NCI-H82 treated with DMSO at 0.1 percent for 48 hours (cell line): ENCODE results near the gene EML1.

Source experiments
- DNase-seq: peaks from one replicate; lab custom pipeline; 2025; ENCODE audit not compliant: unreplicated experiment; lab: John Stamatoyannopoulos, UW

Gene EML1

DNA sequence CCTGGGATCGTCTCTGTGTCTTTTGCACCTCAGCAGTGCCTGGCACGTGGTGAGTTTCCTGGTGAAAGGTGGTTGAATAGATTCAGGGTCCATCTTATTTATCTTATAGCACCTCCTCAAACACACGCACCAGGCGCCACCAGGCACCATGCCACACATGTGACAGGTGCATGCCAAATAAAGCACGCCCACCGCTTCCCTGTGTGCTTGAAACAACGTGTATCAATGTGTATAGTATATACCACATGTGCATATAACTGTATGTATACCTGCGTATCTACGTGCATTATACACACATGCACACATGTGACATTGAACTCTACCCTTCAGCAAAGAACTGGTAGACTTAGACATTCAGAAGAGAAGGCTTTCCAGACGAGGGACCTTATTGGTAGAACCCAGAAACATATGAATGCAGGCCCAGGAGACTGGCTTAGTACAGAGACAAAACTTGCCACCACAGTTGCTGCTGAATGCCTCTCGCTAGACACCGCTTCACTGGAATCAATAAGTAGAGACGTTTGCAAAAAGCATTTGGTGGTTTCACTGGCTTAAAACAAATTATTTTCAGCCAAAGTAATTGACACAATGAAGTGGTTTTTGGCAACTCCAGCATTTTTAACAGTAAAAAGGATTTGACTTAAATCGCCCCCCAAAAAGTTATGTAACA, 10.0 kb downstream of the EML1 start:
- no peak for DNase-seq

DNA sequence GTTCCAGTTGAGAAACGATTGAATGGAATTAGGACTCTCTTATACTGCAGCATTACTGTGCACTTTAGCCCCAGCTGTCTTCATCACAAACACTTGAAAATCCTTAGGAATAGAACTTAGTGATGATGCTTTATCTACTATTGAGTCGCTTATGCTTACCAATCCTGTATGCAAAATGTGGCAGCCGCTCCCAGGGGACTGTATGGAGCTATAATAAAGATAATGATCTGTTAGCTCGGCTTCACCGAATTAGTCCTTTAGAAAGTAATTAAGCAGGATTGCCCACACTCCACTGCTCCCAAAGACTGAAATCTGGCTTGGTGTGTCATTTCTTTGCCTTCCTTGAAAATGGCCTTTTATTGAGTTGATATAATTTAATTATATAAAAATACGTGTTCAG, 10.6 kb downstream of the EML1 start:
- DNase-seq, result peak; percentile 65

DNA sequence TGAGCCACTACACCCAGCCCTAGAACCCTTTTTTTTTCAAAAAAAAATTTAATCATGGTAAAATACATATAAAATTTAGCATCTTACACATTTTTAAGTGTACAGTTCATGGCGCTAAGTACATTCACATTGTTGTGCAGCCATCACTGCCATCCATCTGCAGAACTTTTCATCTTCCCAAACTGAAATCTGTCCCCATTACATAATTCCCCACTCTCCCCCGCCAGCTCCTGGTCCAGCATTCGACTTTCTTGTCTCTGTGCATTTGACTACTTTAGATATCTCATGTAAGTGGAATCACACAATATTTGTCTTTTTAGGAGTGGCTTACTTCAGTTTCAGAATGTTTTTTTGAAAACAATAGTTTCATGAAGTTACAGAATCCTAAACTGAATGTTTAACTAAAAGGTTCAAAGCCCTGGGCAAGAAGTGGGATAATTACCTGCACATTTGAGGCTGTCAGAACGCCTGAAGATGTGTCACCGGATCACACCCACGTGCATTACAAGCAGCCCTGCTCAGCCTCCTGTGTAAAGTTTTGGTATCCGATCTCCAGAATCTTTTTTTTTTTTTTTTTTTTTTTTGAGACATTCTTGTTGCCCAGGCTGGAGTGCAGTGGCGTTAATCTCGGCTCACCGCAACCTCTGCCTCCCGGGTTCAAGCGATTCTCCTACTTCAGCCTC, 12.7 kb downstream of the EML1 start:
- DNase-seq, result no peak

DNA sequence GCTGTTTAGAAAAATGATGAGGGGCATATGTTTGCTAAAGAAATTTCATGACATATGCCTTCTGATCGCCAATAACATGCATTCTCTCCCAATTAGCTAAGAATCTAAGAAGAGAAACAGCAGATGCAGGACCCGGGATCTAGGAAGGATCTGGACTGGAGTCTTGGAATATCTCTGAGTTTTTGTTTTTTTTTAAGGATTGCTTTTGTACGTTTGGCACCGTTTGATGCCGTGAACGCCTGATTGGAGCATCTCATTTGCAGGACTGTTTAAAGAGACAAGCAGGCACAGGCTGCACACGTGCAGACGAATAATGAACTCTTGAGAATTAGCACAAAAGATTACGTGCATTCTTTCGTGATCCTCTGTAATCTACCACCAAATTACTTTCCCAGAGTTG, 13.6 kb downstream of the EML1 start:
- DNase-seq, result no peak

DNA sequence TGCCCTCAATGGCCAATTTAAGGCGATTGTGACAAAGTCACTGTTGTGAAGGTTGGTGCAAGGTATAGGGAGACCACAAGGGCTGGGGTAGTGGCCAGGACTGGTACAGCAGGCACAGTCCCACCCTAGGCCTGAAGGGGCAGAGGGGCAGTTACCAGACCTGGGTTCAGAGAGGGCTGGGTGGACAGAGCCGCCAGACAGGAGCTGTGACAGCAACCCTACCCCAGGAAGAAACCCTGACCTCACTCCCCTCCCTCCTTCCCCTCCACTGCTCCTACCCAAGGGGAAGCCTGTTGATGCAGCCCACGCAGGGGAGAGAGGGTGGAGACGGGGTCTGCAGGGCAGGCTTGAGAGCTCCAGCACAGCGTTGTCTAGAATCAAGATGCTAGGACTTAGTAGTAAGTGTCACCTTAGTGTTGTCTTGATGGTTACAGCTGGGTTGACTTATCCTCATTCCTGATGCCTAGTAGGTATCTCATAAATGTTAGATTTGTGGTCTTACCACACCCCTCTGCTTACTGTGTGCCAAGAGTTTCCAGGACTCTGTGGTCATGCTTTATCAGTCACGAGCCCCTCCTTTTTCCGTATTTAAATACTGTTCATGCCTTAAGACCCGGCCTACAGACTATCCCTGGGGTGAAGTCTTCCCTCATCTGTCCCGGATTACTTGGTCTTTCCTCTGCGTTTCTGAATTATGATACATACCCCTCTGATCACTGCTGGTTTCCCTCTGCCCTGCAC, 14.4 kb downstream of the EML1 start:
- no peak for DNase-seq

DNA sequence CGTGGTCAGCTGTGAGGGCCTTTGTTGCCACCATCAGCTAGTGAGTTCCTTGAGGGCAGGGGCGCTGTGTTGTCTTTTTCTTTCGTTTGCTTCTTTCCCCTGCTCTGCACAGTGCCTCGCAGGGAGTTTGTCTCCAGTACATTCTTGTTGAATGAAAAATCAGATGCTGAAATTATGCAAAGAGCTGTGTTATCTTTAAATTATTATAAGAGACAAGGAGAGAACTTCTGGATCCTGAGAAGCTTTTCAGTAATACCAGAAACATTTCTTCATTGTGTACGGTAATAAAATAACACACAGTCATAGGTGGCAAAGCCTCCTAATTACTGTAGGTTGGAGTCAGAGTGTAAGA, 14.9 kb downstream of the EML1 start:
- no peak for DNase-seq

DNA sequence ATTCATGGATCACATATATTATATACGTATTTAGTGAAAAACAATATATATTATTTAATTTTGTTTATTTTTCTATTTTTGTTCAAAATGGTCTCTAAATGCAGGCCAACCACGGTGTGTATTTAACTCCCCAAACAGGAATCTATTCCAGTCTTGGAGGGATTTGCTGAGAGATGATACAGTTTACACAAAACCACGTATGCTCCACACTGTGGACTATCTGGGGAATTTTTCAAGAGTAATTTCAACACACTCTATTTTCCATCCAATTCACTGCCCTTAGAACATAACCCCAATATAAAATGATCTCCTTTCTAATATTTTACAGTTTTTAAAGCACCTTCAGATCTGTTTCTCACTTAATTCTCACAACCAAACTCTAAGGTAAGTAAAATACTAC, 15.3 kb downstream of the EML1 start:
- DNase-seq, result no peak

DNA sequence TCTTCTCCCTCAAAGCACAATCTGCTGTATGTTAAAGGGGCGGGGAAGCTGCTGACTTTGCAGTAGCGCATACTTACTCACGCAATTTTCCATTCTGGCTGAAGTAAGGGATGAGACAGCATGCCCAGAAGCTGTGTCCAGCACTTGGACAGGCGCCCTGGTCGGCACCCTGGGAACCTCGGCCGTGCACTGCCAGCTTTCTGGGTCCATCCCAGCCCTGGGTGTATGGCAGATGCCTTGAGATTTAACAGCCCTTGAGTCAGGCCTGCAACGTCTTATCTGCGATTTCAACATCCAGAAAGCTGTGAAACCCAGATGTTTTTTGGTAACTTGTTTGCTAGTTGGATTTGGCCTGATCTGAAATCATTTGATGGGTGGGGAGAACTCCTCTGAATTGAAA, 16.1 kb downstream of the EML1 start:
- no peak for DNase-seq

DNA sequence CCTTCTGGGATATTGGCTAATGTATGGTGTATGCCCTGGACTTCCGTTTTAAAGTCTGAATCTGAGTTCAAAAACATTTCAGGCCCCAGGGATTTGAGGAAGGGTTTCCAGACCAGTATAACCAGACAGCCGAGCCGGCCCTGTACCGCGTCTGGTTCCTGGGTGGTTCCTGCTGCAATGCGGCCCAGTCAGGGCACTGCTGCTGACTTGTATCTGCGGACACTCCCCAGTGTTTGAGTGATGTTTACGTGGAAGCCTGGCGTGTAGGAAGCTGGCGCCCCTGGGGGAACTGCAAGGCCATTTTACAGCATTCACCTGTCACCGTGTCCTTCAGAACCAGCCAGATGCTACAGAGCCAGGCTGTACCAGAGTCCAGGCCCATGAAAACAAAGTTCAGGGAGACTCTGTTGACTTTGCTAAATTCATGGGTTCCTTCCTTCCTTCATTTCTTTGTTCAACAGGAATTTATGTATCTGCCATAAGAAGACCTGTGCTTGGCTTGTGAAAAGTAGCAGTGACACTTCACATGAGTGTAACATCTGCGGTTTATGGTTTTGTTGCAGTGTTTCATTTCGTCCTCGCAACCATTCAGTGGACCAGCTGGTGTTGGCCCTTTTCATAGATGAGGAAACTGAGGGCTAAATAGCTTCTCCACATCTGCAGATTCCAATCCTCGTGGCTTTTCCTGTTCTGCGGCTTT, 16.8 kb downstream of the EML1 start:
- DNase-seq, result no peak

DNA sequence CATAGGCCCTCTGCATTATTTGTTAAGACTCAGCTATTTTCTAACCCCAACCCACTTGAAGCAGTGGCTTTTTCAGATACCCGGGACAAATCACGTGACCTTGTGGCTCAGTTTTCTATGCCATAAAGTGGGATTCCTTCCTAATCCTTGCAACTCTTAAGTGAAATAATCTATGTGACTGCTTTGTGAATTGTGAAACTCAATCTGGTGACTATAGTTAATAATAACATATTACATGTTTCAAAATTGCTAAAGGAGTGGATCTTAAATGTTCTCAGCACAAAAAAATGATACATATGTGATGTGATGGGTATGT, 17.3 kb downstream of the EML1 start:
- DNase-seq, result no peak

DNA sequence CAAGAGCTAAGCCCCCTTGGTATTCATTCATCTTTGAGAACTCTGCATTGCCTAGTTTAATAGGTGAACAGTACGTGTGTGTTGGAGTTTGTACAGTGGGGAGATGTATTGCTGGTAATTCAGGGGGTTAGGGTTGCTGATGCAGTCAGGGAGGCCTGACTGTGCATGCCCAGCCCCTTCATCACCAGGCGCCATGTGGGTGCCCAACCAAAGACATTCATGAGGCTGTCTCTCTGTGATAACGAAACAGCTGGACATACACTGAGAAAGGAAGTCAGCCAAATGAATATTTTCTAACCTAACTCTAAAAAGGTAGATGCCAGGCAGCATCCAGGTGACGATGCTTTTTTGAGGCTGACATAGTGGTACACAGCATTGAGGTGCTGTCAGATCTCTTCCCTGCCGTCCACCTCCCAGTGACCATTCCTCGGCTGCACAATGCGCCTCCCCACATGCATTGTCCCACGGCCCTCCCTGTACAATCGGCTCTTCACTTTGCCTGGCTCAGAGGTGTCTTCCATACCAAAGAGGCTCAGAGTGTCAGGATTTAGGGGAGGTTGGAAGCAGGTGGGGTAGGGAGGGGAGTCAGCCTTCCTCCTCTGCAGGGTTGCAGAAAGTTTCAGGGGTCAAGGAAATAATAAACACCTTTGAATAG, 19.0 kb downstream of the EML1 start:
- no peak for DNase-seq

DNA sequence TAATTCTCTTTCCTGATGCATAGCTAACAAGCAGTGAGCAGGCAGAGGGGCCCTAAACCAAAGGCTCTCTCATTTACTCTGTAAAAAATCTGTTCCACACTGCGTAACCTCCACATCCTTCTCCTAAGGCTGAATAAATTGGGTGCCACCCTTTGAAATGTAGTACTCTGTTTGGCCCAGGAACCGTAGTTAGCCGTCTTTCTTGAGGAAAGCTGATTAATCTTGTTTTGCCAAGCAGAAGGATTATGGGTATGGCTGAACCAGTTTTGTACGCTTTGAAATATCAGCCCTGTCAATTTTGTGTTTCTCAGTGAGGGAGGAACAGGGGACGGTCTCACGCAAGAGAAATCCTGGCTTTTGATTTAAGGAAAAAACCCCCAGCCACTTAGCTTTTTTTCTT, 19.7 kb downstream of the EML1 start:
- DNase-seq, result peak; percentile 38

DNA sequence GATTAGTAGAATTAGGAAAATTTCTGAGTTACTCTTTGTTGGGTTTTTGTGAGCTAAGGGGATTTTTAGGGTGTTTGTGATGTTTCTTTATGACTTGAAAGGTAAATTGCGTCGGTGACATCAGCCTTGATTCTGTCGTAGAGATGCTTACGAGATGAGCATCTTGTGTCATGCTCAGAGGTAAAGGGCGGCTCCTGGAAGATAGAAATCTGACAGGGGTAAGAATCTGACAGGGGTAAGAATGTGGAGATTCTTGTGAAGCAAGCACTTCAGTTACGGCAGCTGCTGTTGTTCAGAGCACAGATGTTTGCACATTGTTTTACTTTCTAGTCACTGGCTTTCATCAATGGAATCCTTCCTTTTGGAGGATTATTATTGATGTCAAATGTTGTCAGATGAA, 22.5 kb downstream of the EML1 start:
- DNase-seq, result no peak

DNA sequence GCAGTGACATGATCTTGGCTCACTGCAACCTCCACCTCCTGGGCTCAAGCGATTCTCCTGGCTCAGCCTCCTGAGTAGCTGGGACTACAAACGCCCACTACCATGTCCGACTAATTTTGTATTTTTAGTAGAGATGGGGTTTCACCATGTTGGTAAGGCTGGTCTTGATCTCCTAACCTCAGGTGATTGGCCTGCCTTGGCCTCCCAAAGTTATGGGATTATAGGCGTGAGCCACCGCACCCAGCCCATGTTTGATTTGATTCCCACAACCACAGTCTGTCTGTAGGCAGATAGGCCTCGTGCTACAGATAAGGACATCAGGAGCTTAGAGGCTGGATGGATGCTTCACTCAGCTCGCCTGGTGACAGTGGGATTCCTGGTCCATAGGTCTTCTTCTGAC, 23.0 kb downstream of the EML1 start:
- DNase-seq, result no peak

DNA sequence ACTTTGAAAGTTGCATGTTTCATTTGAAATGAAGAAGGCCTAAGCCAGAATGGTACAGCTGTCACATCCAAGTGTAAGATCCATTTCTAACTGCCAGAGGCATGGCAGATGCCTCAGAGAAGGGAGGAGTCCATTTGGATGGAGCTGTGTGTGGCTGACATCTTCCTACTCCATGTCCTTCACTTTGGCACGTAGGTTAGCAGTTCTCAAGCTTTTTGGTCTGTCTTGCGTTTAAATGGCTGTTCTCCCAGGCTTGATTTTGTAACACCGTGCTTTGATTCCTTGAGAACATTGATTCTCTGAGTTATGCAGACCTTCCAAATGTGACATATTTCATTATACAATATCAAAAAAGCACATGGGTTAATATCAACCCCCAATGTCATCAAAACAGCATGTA, 23.4 kb downstream of the EML1 start:
- DNase-seq, result no peak

DNA sequence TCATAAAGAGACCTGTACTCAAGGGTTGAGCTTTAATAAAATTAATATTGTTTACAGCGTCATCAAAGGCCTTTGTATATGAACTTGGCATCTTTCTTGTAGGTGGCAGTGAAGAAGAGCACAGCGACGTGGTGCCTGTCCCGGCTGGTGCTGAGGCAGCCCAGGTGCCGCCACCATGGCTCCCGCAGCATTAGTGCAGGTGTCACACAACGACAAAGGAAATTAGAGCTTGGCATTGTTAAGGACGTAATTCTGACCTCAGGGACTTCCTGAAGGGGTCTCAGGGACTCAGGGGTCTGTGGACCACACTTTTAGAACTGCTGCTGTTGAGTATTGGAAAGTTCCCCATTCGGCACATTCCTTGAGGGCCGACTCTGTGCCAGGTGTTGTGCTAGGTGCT, 24.1 kb downstream of the EML1 start:
- no peak for DNase-seq

DNA sequence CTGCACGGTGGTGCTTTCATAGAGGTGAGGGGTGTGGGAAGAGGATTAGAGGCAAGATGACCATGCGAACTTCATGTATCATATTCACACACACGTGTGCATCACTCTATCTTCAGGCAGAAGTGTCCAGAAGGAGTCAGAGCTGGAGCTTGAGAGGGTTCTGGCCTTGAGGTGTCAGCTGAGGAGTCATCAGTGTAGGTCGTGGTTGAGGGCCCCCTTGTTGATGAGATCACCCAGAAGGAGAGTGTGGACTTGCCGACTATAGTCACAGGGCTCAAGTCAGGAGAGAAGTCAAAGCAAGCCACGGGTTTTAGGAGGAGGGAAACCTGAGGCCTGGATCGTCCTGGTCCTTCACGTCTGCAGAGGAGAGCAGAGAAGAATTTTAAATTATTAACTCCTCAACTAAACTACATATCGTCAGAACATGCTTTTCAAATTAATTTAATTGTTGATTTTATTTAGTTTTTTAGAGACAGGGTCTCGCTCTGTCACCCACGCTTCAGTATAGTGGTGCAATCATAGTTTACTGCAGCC, 25.4 kb downstream of the EML1 start:
- no peak for DNase-seq

DNA sequence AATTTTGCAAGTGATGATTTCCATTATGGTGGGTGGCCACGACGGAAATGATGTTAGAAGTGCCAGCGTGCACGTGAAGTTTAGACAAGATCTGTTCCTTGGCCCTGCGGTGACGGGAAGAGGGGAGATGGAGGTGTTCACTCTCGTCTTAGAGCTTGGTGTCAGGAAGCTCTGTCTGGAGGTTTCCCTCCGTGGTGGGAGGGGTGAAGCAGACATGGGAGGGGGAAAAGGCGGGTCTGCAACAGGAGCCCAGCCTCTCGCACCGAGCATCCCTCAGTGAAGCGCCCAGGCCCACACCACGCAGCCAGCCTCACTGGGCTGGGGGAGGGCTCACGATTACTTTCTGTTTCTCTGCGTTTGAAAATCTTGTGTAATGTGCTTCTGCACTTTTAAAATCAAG, 26.3 kb downstream of the EML1 start:
- no peak for DNase-seq

DNA sequence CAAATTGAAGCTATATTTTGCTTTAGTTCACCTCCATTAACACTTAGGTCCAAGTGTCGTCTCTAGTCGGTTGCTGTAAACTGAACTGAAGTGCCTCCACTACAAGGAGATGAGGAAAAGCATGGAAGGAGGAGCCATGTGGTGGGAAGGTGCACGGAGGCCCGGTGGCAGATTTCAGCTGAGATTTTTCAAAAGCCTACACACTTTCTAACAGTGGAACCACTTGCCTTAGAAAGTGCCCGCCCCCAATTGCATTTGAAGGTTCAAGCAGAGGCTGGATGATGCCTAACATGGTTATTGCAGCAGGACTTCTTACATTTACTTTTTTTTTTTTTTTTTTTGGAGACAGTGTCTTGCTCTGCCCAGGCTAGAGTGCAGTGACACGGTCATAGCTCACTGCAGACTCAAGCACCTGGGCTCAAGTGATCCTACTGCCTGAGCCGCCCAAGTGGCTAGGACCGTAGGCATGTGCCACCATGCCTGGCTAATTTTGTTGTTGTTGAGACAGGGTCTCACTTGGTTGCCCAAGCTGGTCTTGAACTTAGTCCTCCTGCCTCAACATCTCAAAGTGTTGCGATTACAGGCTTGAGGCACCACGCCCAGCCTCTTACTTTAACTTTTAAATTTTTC, 27.6 kb downstream of the EML1 start:
- no peak for DNase-seq

DNA sequence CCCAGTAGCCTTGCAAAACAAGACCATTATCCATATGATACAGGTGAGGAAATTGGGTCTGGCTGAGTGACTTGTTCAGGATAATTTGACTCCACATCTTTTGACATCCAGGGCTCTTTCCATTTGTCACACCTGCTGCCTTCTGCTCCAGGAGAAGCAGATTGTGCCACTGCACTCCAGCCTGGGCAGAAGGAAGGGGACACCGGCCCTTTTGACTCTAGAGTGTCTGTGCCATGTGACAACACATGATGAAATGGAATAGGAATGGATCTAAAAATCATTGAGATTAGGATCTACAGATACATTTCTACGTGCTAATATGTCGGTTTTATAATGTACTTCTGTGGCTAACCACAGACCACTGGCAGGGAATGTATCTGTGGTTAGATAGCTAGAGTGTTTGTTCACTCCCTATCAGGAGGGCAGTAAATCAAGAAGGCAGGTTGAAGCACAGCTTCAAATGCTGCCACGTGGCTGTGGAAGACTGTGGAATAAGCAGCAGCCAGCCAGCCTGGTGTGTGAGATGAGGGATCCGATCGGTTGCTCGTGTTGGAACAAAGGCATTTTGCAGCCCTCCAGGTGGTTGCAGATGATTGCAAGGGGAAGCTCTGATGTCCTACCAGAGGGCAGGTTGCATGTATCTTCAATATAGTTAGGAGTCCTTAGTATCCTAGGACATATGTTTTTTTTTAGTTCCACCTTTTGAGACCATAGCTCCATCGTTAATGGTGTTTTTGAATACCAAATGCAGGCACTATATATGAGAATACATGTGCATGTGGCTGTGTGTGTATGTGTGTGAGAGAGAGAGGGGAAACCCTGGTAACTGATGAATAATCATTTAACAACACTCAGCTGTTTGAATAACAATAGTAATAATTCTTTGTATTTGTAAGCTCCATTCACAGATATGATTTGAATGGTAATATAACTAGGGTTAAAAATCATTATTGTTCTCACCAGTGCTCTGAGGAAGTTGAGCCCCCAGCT, 28.6 kb downstream of the EML1 start:
- no peak for DNase-seq
